K562 (cell line): ENCODE results near the gene PRRC2A. TPM values are rescaled to one million over a fixed set of nuclear protein-coding genes. Genes with fewer than 3 reads are reported as not detected.

Experiments used
- ATAC-seq: fragments of 200-7000 bp; cut with Tn5 transposase; 3 replicates; pipeline ENCODE4 v1.9.1; 2020; ENCODE audit warnings: moderate library complexity
- BruUV-seq: library from RNA; stranded (reverse); fragments of 400-500 nt; replicated peaks from 2 replicates; lab custom pipeline; 2021; lab: Mats Ljungman, UMichigan
- CTCF ChIA-PET: fragments of 300-600 bp; formaldehyde crosslinking; extraction: SDS; loops from one replicate; lab custom pipeline; 2021; ENCODE audit warnings: low intra/inter-chr PET ratio; lab: Yijun Ruan, JAX
- POLR2A ChIA-PET: fragments of 300-600, 350-650 bp; sonication (Branson Sonifier 250); formaldehyde crosslinking; extraction: SDS; loops from one replicate; lab custom pipeline; 2021; ENCODE audit warnings: antibody characterized with exemption, inconsistent platforms; lab: Yijun Ruan, JAX
- DNase-seq, 4 experiments: peaks; one replicate each; pipeline versions ENCODE4 v3.0.0 to v3.0.0-alpha.2; 2011 to 2018; ENCODE audit warnings: low spot score in 3 of 4, mixed read lengths in 3 of 4; ENCODE audit errors: extremely low read depth in 1 of 4
- FAIRE-seq: peaks from 2 replicates; lab custom pipeline; 2011; peaks lifted over from hg19 to GRCh38; lab: Jason Lieb, UNC
- H2AFZ ChIP-seq: 2 replicates; pipeline ENCODE4 v1.6.0; 2011; ENCODE audit warnings: low read depth, low read length, control low read depth, inconsistent platforms
- H3K27ac ChIP-seq: fragments of 200-600 bp; 3 replicates; pipeline ENCODE4 v1.8.0; 2011; ENCODE audit warnings: low read depth, mild to moderate bottlenecking, control low read depth, inconsistent platforms, low read length, moderate library complexity, mixed read lengths; ENCODE audit errors: extremely low read depth
- H3K27me3 ChIP-seq, 2 experiments: fragments of 300-600 bp in 1 of 2; 2 replicates in 1 of 2; 3 replicates in 1 of 2; pipeline versions ENCODE4 v1.6.0 to v1.8.0; 2011; ENCODE audit warnings: inconsistent platforms in 2 of 2, low read length in 2 of 2, mild to moderate bottlenecking in 1 of 2, mixed read lengths in 1 of 2, moderate library complexity in 1 of 2; ENCODE audit not compliant: control insufficient read depth in 2 of 2, insufficient read depth in 2 of 2
- H3K36me3 ChIP-seq: fragments of 300-600 bp; 3 replicates; pipeline ENCODE4 v1.8.0; 2011; ENCODE audit warnings: mild to moderate bottlenecking, low read length, inconsistent platforms; ENCODE audit not compliant: control insufficient read depth, insufficient read depth
- H3K4me1 ChIP-seq, 2 experiments: fragments of 200-600 bp in 1 of 2; replicated peaks in 1 of 2; 2 replicates in 1 of 2; 3 replicates in 1 of 2; pipeline versions ENCODE4 v1.5.1 to v1.8.0; 2011; ENCODE audit warnings: inconsistent platforms in 2 of 2, low read length in 2 of 2, mild to moderate bottlenecking in 1 of 2, mixed read lengths in 1 of 2, moderate library complexity in 1 of 2; ENCODE audit not compliant: control insufficient read depth in 2 of 2, insufficient read depth in 2 of 2
- H3K4me2 ChIP-seq: 2 replicates; pipeline ENCODE4 v1.6.1; 2011; ENCODE audit warnings: low read length, control low read depth, inconsistent platforms, mixed read lengths; ENCODE audit not compliant: insufficient read depth
- H3K4me3 ChIP-seq: fragments of 200-600 bp; sonication (generic), shearing (Covaris generic); 2 replicates; pipeline ENCODE4 v1.5.1; 2016; ENCODE audit warnings: control low read depth, inconsistent platforms
- H3K79me2 ChIP-seq: fragments of 200-600 bp; 3 replicates; pipeline ENCODE4 v1.8.0; 2011; ENCODE audit warnings: low read length, inconsistent platforms; ENCODE audit not compliant: control insufficient read depth, insufficient read depth
- H3K9ac ChIP-seq, 2 experiments: 2 replicates each; pipeline versions ENCODE4 v1.6.0 to v1.6.1; 2011; ENCODE audit warnings: low read depth in 2 of 2, low read length in 2 of 2, control low read depth in 1 of 2, inconsistent platforms in 1 of 2, mild to moderate bottlenecking in 1 of 2, mixed read lengths in 1 of 2; ENCODE audit not compliant: insufficient read depth in 1 of 2
- H3K9me1 ChIP-seq: one replicate; pipeline ENCODE4 v1.6.0; 2011; ENCODE audit warnings: inconsistent platforms, mild to moderate bottlenecking, low read length, moderate library complexity; ENCODE audit not compliant: control insufficient read depth, insufficient read depth
- H3K9me3 ChIP-seq: replicated peaks from 2 replicates; pipeline ENCODE4 v1.5.1; 2011; ENCODE audit warnings: low read depth, low read length, inconsistent platforms; ENCODE audit not compliant: control insufficient read depth, insufficient read depth
- H4K20me1 ChIP-seq: replicated peaks from 2 replicates; pipeline ENCODE4 v1.6.1; 2011; ENCODE audit warnings: low read length, inconsistent platforms, mixed read lengths; ENCODE audit not compliant: control insufficient read depth, insufficient read depth
- AFF4 ChIP-seq: sonication (generic); formaldehyde crosslinking; IDR thresholded peaks from 2 replicates; pipeline ENCODE4 v1.8.0; 2023; ENCODE audit warnings: mild to moderate bottlenecking, missing genetic modification reagents
- CSDE1 ChIP-seq, 2 experiments: fragments of 450-650 bp; IDR thresholded peaks; 2 replicates each; pipeline ENCODE4 v1.6.1; 2016; ENCODE audit warnings: mild to moderate bottlenecking in 1 of 2
- CTBP1 ChIP-seq: fragments of 450-650 bp; IDR thresholded peaks from 2 replicates; pipeline ENCODE4 v1.6.1; 2016; ENCODE audit warnings: borderline replicate concordance
- DEAF1 ChIP-seq: fragments of 450-650 bp; formaldehyde crosslinking; IDR thresholded peaks from 2 replicates; pipeline ENCODE4 v1.4.0; 2020; ENCODE audit warnings: mild to moderate bottlenecking, moderate library complexity
- E2F6 ChIP-seq, 2 experiments: IDR thresholded peaks; 2 replicates each; pipeline ENCODE4 v1.6.1; 2011; ENCODE audit warnings: borderline replicate concordance in 1 of 2, control low read depth in 1 of 2, low read depth in 1 of 2, low read length in 1 of 2, mild to moderate bottlenecking in 1 of 2, mixed read lengths in 1 of 2, moderate library complexity in 1 of 2; ENCODE audit not compliant: insufficient read depth in 1 of 2, insufficient read length in 1 of 2, poor library complexity in 1 of 2, severe bottlenecking in 1 of 2; ENCODE audit errors: extremely low read depth in 1 of 2
- GATA2 ChIP-seq: sonication (generic); formaldehyde crosslinking; IDR thresholded peaks from 2 replicates; pipeline ENCODE4 v1.4.0; 2020; ENCODE audit warnings: mild to moderate bottlenecking, missing genetic modification reagents
- HDAC1 ChIP-seq, 2 experiments: fragments of 450-650 bp; IDR thresholded peaks; 2 replicates each; pipeline ENCODE4 v1.6.1; 2016 to 2017; ENCODE audit warnings: inconsistent platforms in 1 of 2, mild to moderate bottlenecking in 1 of 2, moderate library complexity in 1 of 2
- HDAC3 ChIP-seq: fragments of 450-650 bp; IDR thresholded peaks from 2 replicates; pipeline ENCODE4 v1.6.1; 2018; ENCODE audit warnings: borderline replicate concordance, mild to moderate bottlenecking, moderate library complexity; ENCODE audit not compliant: partially characterized antibody
- L3MBTL2 ChIP-seq: fragments of 450-650 bp; IDR thresholded peaks from 2 replicates; pipeline ENCODE4 v1.6.1; 2016; ENCODE audit warnings: mild to moderate bottlenecking, moderate library complexity
- ZNF24 ChIP-seq: fragments of 450-650 bp; IDR thresholded peaks from 2 replicates; pipeline ENCODE4 v1.6.1; 2016
- ZNF512 ChIP-seq: IDR thresholded peaks from 2 replicates; pipeline ENCODE4 v1.6.1; 2016; ENCODE audit warnings: missing genetic modification characterization, missing compliant biosample characterization
- ZNF696 ChIP-seq: fragments of 250-450 bp; sonication (Bioruptor Pico); conservative IDR thresholded peaks from 2 replicates; pipeline ENCODE4 v1.4.0; 2020; ENCODE audit warnings: mild to moderate bottlenecking, moderate library complexity
- ZSCAN32 ChIP-seq: fragments of 450-650 bp; formaldehyde crosslinking; IDR thresholded peaks from 2 replicates; pipeline ENCODE4 v1.4.0; 2020; ENCODE audit warnings: mild to moderate bottlenecking, moderate library complexity
- WGBS: fragments of 100-300 bp; shearing (Covaris generic); methylation state at CpG from one replicate; pipeline ENCODE4 v1.1.6; 2016; ENCODE audit warnings: low coverage, mixed read lengths; ENCODE audit not compliant: insufficient coverage; ENCODE audit errors: missing lambda C conversion rate; 5-methylcytosine and 5-hydroxymethylcytosine counted together
- in situ Hi-C: fragments of 300-500 bp; cut with MboI; formaldehyde crosslinking; loops from 4 replicates; pipeline ENCODE4 v1.15.0; 2018; ENCODE audit warnings: inconsistent platforms, mixed read lengths
- intact Hi-C: fragments of 100-400 bp; cut with micrococcal nuclease; formaldehyde crosslinking; loops from 2 replicates; pipeline ENCODE4 v1.14.2; 2022
- polyA plus RNA-seq, 8 experiments: library from polyadenylated mRNA; depleted of rRNA in 4 of 8; stranded (reverse) in 5 of 8; unstranded in 3 of 8; fragments of >200 nt; fragmentation: Nextera tagmentation in 2 of 8; fragmentation: Illumina TruSeq in 1 of 8; extraction: Ambion mirVana in 2 of 8; extraction: Trizol in 1 of 8; gene quantifications; 2 replicates each; pipeline versions ENCODE4 v1.2.1 to v1.2.3, GENCODE V29; 2011 to 2014; ENCODE audit warnings: inconsistent platforms in 1 of 8, missing spikeins in 1 of 8
- total RNA-seq, 7 experiments: library from RNA; depleted of rRNA in 6 of 7; stranded (reverse); fragments of >200 nt in 6 of 7; fragmentation: Illumina TruSeq in 2 of 7; extraction: Trizol in 2 of 7; gene quantifications; 2 replicates each; pipeline versions ENCODE4 v1.2.1 to v1.2.3, GENCODE V29; 2011 to 2021; ENCODE audit warnings: low replicate concordance in 1 of 7

Gene PRRC2A
- total and polyA plus RNA-seq, 9 of the 15 experiments (the other 6 are each of a cell fraction or from before 2014, with no cell fraction given) = 1.0 to 332 (median 63.0) TPM

- Histone ChIP-seq H3K4me1 (peaks cover 0 to 27% of the 10 kb centered on the region in 2 experiments; a peak in 2 of 5 replicates), H3K9ac (no peak overlapping the region), H3K9me3 (no peaks in the 10 kb centered on the region), H3K27ac (no peak overlapping the region), H3K9me1 (no peaks in the 10 kb centered on the region), H3K27me3 (no peaks in the 10 kb centered on the region), H3K4me2 (no peak overlapping the region; the same call in 1 of the 2 replicates), H2AFZ (no peak overlapping the region), H3K79me2 (no peaks in the 10 kb centered on the region), H4K20me1 (no peaks in the 10 kb centered on the region), H3K4me3 (no peak overlapping the region), H3K36me3 (no peaks in the 10 kb centered on the region)
- ATAC-seq (no peak), DNase-seq (no peak), FAIRE-seq (no peak)
- intact Hi-C loops = no loop called here
- 28% methylated on average over 8 of the region's 8 CpGs for WGBS
- POLR2A ChIA-PET = interaction anchor here (0.6 to 1.4 kb wide), 7 partner anchors 8 to 50 kb away, joined by 3 to 9 read pairs (median 3); no protein-coding TSS in a partner anchor
- CTCF ChIA-PET = no interaction called here
- BruUV-seq = no TSS peak
- in situ Hi-C loops = no loop called here
- TF ChIP-seq ZSCAN32 (no peak), ZNF24 (peak; percentile 85), AFF4 (CRISPR knock-in tag) (no peak), CTBP1 (peak; percentile 57; the same call in 1 of the 2 replicates), HDAC1 (IDR thresholded peaks at IDR 0.05) (0 out of 4 replicates have a peak, but pooled peaks of 1 of the 2 experiments have one; percentile 54), L3MBTL2 (0 out of 2 replicates have a peak, but pooled peaks have one; percentile 7), ZNF696 (CRISPR knock-in tag) (no peak), E2F6 (IDR thresholded peaks at IDR 0.05; ENCODE audit: borderline replicate concordance in 1 of 2, extremely low read depth in 1 of 2, insufficient read depth in 1 of 2, insufficient read length in 1 of 2, low read depth in 1 of 2, low read length in 1 of 2, poor library complexity in 1 of 2, severe bottlenecking in 1 of 2) (no peak), CSDE1 (IDR thresholded peaks at IDR 0.05) (no peak), ZNF512 (peak; percentile 49; the same call in 1 of the 2 replicates), DEAF1 (CRISPR knock-in tag) (no peak), HDAC3 (no peak), GATA2 (CRISPR knock-in tag) (peak; percentile 60; the same call in 1 of the 2 replicates)
These were observed 44.4 kb upstream of the PRRC2A start for GRCh38 chr6:31575952-31576685.
